Keratinocyte (primary cell): ENCODE data around the gene CTCF.

Source experiments
- EZH2 ChIP-seq: IDR thresholded peaks from one replicate; pipeline ENCODE4 v1.6.1; 2012; ENCODE audit warnings: inconsistent platforms, mild to moderate bottlenecking, low read length, moderate library complexity
- TF ChIP-seq, protein P1 (sequence below), 3 experiments: IDR thresholded peaks in 1 of 3; conservative IDR thresholded peaks in 1 of 3; optimal IDR thresholded peaks in 1 of 3; 2 replicates in 2 of 3; 3 replicates in 1 of 3; pipeline versions ENCODE3 to v1.5.1; 2011; ENCODE audit warnings: low read length in 3 of 3, mild to moderate bottlenecking in 3 of 3, moderate library complexity in 2 of 3, control low read depth in 1 of 3, inconsistent platforms in 1 of 3; ENCODE audit not compliant: insufficient read depth in 2 of 3; ENCODE audit errors: extremely low read depth in 1 of 3

DNA sequence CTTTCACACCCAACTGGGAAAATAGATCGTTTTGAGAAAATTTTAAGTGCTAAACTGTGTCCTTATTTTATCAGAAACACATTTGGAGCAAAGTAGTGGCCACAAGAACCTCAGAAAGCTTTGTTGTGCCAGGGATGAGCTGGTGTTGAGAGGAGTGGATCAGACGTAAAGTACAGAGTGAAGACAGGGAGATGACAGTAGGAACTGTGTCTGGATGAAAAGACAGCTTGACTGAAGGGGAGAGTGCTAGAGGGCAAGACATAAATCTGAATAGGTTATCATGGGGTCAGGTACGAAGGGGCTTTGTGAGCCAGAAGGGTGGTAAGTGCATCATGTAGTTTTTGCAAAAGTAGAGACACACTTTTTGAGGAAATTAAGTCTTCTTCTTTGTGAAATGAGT, 43.3 kb downstream of the CTCF start:
- TF ChIP-seq, protein P1, sequence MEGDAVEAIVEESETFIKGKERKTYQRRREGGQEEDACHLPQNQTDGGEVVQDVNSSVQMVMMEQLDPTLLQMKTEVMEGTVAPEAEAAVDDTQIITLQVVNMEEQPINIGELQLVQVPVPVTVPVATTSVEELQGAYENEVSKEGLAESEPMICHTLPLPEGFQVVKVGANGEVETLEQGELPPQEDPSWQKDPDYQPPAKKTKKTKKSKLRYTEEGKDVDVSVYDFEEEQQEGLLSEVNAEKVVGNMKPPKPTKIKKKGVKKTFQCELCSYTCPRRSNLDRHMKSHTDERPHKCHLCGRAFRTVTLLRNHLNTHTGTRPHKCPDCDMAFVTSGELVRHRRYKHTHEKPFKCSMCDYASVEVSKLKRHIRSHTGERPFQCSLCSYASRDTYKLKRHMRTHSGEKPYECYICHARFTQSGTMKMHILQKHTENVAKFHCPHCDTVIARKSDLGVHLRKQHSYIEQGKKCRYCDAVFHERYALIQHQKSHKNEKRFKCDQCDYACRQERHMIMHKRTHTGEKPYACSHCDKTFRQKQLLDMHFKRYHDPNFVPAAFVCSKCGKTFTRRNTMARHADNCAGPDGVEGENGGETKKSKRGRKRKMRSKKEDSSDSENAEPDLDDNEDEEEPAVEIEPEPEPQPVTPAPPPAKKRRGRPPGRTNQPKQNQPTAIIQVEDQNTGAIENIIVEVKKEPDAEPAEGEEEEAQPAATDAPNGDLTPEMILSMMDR (optimal IDR thresholded peaks at IDR 0.05 in 1 of 3, IDR thresholded peaks at IDR 0.05 in 1 of 3, conservative IDR thresholded peaks at IDR 0.05 in 1 of 3; ENCODE audit: extremely low read depth in 1 of 3, insufficient read depth in 2 of 3, low read length in 3 of 3): no peak
- no peak for TF ChIP-seq EZH2
